NCI-H82 (cell line): Measurements from ENCODE around the gene KIDINS220.
"Not testable (repeated sequence)": the region's sequence is repeated elsewhere in the genome, so short reads cannot be mapped to it uniquely, and the experiment has no call there.

ENCODE experiments used
- DNase-seq: peaks from one replicate; lab custom pipeline; 2025; lab: John Stamatoyannopoulos, UW

Gene KIDINS220

GRCh38 chr2:8754106-8754776 lies 83.2 kb downstream of the KIDINS220 start:
- no peak for DNase-seq

GRCh38 chr2:8753609-8754008 lies 83.8 kb downstream of the KIDINS220 start:
- DNase-seq = peak; percentile 35

- peak; percentile 58 for DNase-seq
Measured at GRCh38 chr2:8752385-8752784, 85.0 kb downstream of the KIDINS220 start.

- DNase-seq = no peak
Measured at GRCh38 chr2:8750221-8750620, 87.2 kb downstream of the KIDINS220 start.

GRCh38 chr2:8743261-8743660 lies 94.2 kb downstream of the KIDINS220 start:
- DNase-seq = no peak

- no peak for DNase-seq
Measured at GRCh38 chr2:8740136-8740535, 97.3 kb downstream of the KIDINS220 start.

GRCh38 chr2:8737571-8738175 lies 99.7 kb downstream of the KIDINS220 start:
- DNase-seq = no peak

GRCh38 chr2:8732601-8733000 lies 104.8 kb downstream of the KIDINS220 start:
- DNase-seq = no peak

GRCh38 chr2:8729939-8730338 lies 107.5 kb downstream of the KIDINS220 start:
- DNase-seq = no peak

GRCh38 chr2:8729101-8729500 lies 108.3 kb downstream of the KIDINS220 start:
- not testable (repeated sequence) for DNase-seq

GRCh38 chr2:8728305-8729015 lies 109.0 kb downstream of the KIDINS220 start:
- DNase-seq = no peak

- DNase-seq = no peak
Measured at GRCh38 chr2:8725838-8726237, 111.6 kb downstream of the KIDINS220 start.

- DNase-seq = no peak
Measured at GRCh38 chr2:8722986-8723385, 114.4 kb downstream of the KIDINS220 start.

GRCh38 chr2:8721410-8721809 lies 116.0 kb downstream of the KIDINS220 start:
- no peak for DNase-seq

GRCh38 chr2:8720741-8721140 lies 116.7 kb downstream of the KIDINS220 start:
- DNase-seq = peak; percentile 68

GRCh38 chr2:8719528-8719927 lies 117.9 kb downstream of the KIDINS220 start:
- DNase-seq = peak; percentile 86

GRCh38 chr2:8714971-8715370 lies 122.4 kb downstream of the KIDINS220 start:
- DNase-seq = no peak

- no peak for DNase-seq
Measured at GRCh38 chr2:8714283-8714682, 123.1 kb downstream of the KIDINS220 start.

- DNase-seq = no peak
Measured at GRCh38 chr2:8710951-8711350, 126.5 kb downstream of the KIDINS220 start.

GRCh38 chr2:8709611-8710010 lies 127.8 kb downstream of the KIDINS220 start:
- DNase-seq = no peak

GRCh38 chr2:8704906-8705305 lies 132.5 kb downstream of the KIDINS220 start:
- no peak for DNase-seq

- DNase-seq = no peak
Measured at GRCh38 chr2:8701681-8702379, 135.6 kb downstream of the KIDINS220 start.

- no peak for DNase-seq
Measured at GRCh38 chr2:8699839-8700238, 137.6 kb downstream of the KIDINS220 start.
